Endothelial cell of umbilical vein (primary cell): ENCODE results near the gene PID1. TPM values are rescaled to one million over a fixed set of nuclear protein-coding genes. Genes with fewer than 3 reads are reported as not detected.
A peak's percentile ranks its signal among the peaks of the same experiment; 100 is the strongest.

ENCODE experiments used
- BruUV-seq: library from RNA; stranded (reverse); fragments of 400-500 nt; replicated peaks from 2 replicates; lab custom pipeline; 2021; lab: Mats Ljungman, UMichigan
- CTCF ChIA-PET: fragments of 300-600, 350-600 bp; sonication (Branson Sonifier 250); formaldehyde crosslinking; loops from one replicate; lab custom pipeline; 2021; ENCODE audit warnings: antibody characterized with exemption, inconsistent platforms; lab: Charles Lee
- POLR2A ChIA-PET: fragments of 300-600, 350-600 bp; sonication (Branson Sonifier 250); formaldehyde crosslinking; loops from one replicate; lab custom pipeline; 2021; ENCODE audit warnings: antibody characterized with exemption, inconsistent platforms; lab: Charles Lee
- DNase-seq: peaks from one replicate; pipeline ENCODE4 v3.0.0-alpha.2; 2011; ENCODE audit warnings: low read depth, low spot score
- FAIRE-seq: peaks from 2 replicates; lab custom pipeline; 2011; peaks lifted over from hg19 to GRCh38; lab: Jason Lieb, UNC
- H2AFZ ChIP-seq: 2 replicates; pipeline ENCODE4 v1.6.0; 2012; ENCODE audit warnings: low read depth, low read length, control low read depth, inconsistent platforms
- H3K27ac ChIP-seq: 2 replicates; pipeline ENCODE4 v1.5.1; 2011; ENCODE audit warnings: low read depth, mild to moderate bottlenecking, control low read depth, low read length, moderate library complexity; ENCODE audit not compliant: insufficient read depth
- H3K27me3 ChIP-seq, 2 experiments: 2 replicates each; pipeline versions ENCODE4 v1.6.0 to v1.6.1; 2011; ENCODE audit warnings: low read length in 2 of 2, mixed read lengths in 1 of 2; ENCODE audit not compliant: control insufficient read depth in 2 of 2, insufficient read depth in 2 of 2
- H3K36me3 ChIP-seq, 2 experiments: 2 replicates in 1 of 2; 3 replicates in 1 of 2; pipeline ENCODE4 v1.5.1; 2011; ENCODE audit warnings: low read length in 2 of 2, mild to moderate bottlenecking in 1 of 2, moderate library complexity in 1 of 2; ENCODE audit not compliant: control insufficient read depth in 2 of 2, insufficient read depth in 2 of 2; ENCODE audit errors: extremely low read depth in 1 of 2
- H3K4me1 ChIP-seq: 3 replicates; pipeline ENCODE4 v1.5.1; 2011; ENCODE audit warnings: mild to moderate bottlenecking, low read length; ENCODE audit not compliant: control insufficient read depth, insufficient read depth; ENCODE audit errors: extremely low read depth
- H3K4me2 ChIP-seq: 2 replicates; pipeline ENCODE4 v1.6.1; 2011; ENCODE audit warnings: low read length, control low read depth, mixed read lengths; ENCODE audit not compliant: insufficient read depth
- H3K4me3 ChIP-seq, 3 experiments: fragments of 200-600 bp in 1 of 3; sonication (generic), shearing (Covaris generic) in 1 of 3; replicated peaks in 1 of 3; 2 replicates each; pipeline ENCODE4 v1.5.1; 2011 to 2016; ENCODE audit warnings: control low read depth in 3 of 3, low read length in 3 of 3, mild to moderate bottlenecking in 2 of 3, inconsistent platforms in 1 of 3, low read depth in 1 of 3, moderate library complexity in 1 of 3; ENCODE audit not compliant: insufficient read depth in 1 of 3
- H3K79me2 ChIP-seq: 2 replicates; pipeline ENCODE4 v1.6.0; 2012; ENCODE audit warnings: low read length, inconsistent platforms; ENCODE audit not compliant: control insufficient read depth, insufficient read depth
- H3K9ac ChIP-seq: replicated peaks from 2 replicates; pipeline ENCODE3; 2011; ENCODE audit warnings: low read length, control low read depth; ENCODE audit not compliant: insufficient read depth; ENCODE audit errors: extremely low read depth
- H3K9me1 ChIP-seq: replicated peaks from 3 replicates; pipeline ENCODE4 v1.6.0; 2011; ENCODE audit warnings: mild to moderate bottlenecking, low read length; ENCODE audit not compliant: control insufficient read depth, insufficient read depth; ENCODE audit errors: extremely low read depth
- H3K9me3 ChIP-seq: replicated peaks from 2 replicates; pipeline ENCODE4 v1.5.1; 2012; ENCODE audit warnings: low read length, inconsistent platforms; ENCODE audit not compliant: control insufficient read depth, insufficient read depth
- H4K20me1 ChIP-seq: replicated peaks from 2 replicates; pipeline ENCODE3; 2011; ENCODE audit warnings: mild to moderate bottlenecking, low read length; ENCODE audit not compliant: control insufficient read depth, insufficient read depth; ENCODE audit errors: extremely low read depth
- MYC ChIP-seq: IDR thresholded peaks from one replicate; pipeline ENCODE4 v1.6.1; 2011; ENCODE audit warnings: mild to moderate bottlenecking, low read depth, low read length
- dilution Hi-C: fragments of 300-500 bp; cut with MboI; formaldehyde crosslinking; loops from one replicate; pipeline ENCODE4 v1.15.0; 2019; ENCODE audit warnings: low sequenced_read_pairs; ENCODE audit not compliant: extremely low pct_ligation_motif_present
- intact Hi-C: fragments of 100-400 bp; cut with micrococcal nuclease; formaldehyde crosslinking; loops from one replicate; pipeline ENCODE4 v1.10.0; 2022
- polyA plus RNA-seq, 4 experiments: library from polyadenylated mRNA; depleted of rRNA in 3 of 4; stranded (reverse) in 3 of 4; unstranded in 1 of 4; fragments of >200 nt; gene quantifications; 2 replicates each; pipeline versions ENCODE4 v1.2.1 to v1.2.3, GENCODE V29; 2011 to 2012; ENCODE audit warnings: missing spikeins in 1 of 4
- total RNA-seq: library from RNA; stranded (reverse); gene quantifications from 2 replicates; pipeline ENCODE4 v1.2.3, GENCODE V29; 2021
- TF ChIP-seq, protein P1 (sequence below): IDR thresholded peaks from 2 replicates; pipeline ENCODE4 v1.6.1; 2011; ENCODE audit not compliant: insufficient read depth, insufficient read length
- TF ChIP-seq, protein P2 (sequence below), 2 donors: IDR thresholded peaks; 1 replicate in 1 of 2; 2 replicates in 1 of 2; pipeline ENCODE4 v1.5.1; 2011; ENCODE audit warnings: low read length in 2 of 2, mild to moderate bottlenecking in 2 of 2, moderate library complexity in 2 of 2, control low read depth in 1 of 2, inconsistent platforms in 1 of 2, low read depth in 1 of 2; ENCODE audit not compliant: insufficient read depth in 1 of 2; ENCODE audit errors: extremely low read depth in 1 of 2

Gene PID1
- total and polyA plus RNA-seq, 2 donors (not counting 3 experiments of a cell fraction or from before 2014, with no cell fraction given) = not detected

DNA sequence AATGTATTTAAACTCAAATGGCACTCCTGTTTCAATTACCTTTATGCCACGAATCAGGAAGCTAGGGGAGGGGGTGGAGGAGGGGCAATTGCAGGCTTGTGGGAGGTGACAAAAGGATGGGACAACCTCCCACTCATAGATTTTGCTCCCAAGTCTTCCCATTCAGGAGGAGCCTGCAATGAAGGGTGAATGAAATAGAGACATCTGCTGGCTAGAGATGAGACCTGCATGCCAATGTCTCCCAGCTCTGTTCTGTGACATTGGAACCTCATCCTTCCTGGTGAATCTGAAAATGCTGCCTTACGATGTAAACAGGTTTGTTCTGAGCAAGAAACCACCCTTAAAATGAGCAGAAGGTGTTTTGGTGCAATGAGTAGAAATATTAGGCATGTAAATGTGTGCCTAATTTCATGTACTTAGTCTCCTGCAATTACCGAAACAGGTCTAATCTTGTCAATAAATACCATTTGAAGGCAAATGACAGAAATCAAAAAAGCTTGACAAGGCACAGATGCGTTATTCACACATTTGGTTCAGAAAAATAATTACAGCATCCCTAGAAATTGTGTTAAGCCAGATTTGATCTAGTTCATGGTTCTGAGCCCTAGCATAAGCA lies 2.7 kb upstream of the PID1 start:
- no peak overlapping the region for H3K27ac ChIP-seq
- H3K79me2 ChIP-seq = no peaks in the 10 kb centered on the region
- H3K4me2 ChIP-seq = no peak overlapping the region
- no peaks in the 10 kb centered on the region for H3K9me1 ChIP-seq
- intact Hi-C loops = no loop called here
- BruUV-seq = no TSS peak
- H3K36me3 ChIP-seq = no peaks in the 10 kb centered on the region
- H3K4me3 ChIP-seq = no peak overlapping the region
- TF ChIP-seq, protein P1, sequence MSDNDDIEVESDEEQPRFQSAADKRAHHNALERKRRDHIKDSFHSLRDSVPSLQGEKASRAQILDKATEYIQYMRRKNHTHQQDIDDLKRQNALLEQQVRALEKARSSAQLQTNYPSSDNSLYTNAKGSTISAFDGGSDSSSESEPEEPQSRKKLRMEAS = no peak
- TF ChIP-seq, protein P2, sequence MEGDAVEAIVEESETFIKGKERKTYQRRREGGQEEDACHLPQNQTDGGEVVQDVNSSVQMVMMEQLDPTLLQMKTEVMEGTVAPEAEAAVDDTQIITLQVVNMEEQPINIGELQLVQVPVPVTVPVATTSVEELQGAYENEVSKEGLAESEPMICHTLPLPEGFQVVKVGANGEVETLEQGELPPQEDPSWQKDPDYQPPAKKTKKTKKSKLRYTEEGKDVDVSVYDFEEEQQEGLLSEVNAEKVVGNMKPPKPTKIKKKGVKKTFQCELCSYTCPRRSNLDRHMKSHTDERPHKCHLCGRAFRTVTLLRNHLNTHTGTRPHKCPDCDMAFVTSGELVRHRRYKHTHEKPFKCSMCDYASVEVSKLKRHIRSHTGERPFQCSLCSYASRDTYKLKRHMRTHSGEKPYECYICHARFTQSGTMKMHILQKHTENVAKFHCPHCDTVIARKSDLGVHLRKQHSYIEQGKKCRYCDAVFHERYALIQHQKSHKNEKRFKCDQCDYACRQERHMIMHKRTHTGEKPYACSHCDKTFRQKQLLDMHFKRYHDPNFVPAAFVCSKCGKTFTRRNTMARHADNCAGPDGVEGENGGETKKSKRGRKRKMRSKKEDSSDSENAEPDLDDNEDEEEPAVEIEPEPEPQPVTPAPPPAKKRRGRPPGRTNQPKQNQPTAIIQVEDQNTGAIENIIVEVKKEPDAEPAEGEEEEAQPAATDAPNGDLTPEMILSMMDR (IDR thresholded peaks at IDR 0.05; ENCODE audit: extremely low read depth in 1 of 2, insufficient read depth in 1 of 2, low read depth in 1 of 2, low read length in 2 of 2) = peak; percentile 45 to 51
- DNase-seq (peak; percentile 21), FAIRE-seq (peak; percentile 58)
- ChIA-PET CTCF (interaction anchor here (0.6 to 3.9 kb wide), 15 partner anchors 9 to 1616 kb away, joined by 3 to 75 read pairs (median 3); no protein-coding TSS in a partner anchor), POLR2A (no interaction called here)
- no peaks in the 10 kb centered on the region for H3K4me1 ChIP-seq
- H2AFZ ChIP-seq = no peak overlapping the region
- no peaks in the 10 kb centered on the region for H4K20me1 ChIP-seq
- H3K27me3 ChIP-seq = no peaks in the 10 kb centered on the region
- dilution Hi-C loops = no loop called here
- no peak overlapping the region for H3K9ac ChIP-seq
- no peaks in the 10 kb centered on the region for H3K9me3 ChIP-seq

- H3K27ac ChIP-seq = no peak overlapping the region
- H3K9me3 ChIP-seq = no peaks in the 10 kb centered on the region
- no peak overlapping the region for H2AFZ ChIP-seq
- H3K27me3 ChIP-seq = no peaks in the 10 kb centered on the region
- H3K4me1 ChIP-seq = no peaks in the 10 kb centered on the region
- DNase-seq = no peak
- no peaks in the 10 kb centered on the region for H4K20me1 ChIP-seq
- BruUV-seq = no TSS peak
- no peak for TF ChIP-seq MYC
- FAIRE-seq = no peak
- H3K9me1 ChIP-seq = no peaks in the 10 kb centered on the region
- no peak overlapping the region for H3K4me3 ChIP-seq
- no peak overlapping the region for H3K4me2 ChIP-seq
- dilution Hi-C loops (no loop called here), intact Hi-C loops (no loop called here)
- POLR2A ChIA-PET = interaction anchor here (0.8 kb wide), 1 partner anchor 668 kb away, joined by 7 read pairs; no protein-coding TSS in a partner anchor
- H3K79me2 ChIP-seq = no peaks in the 10 kb centered on the region
- H3K36me3 ChIP-seq = no peaks in the 10 kb centered on the region
- H3K9ac ChIP-seq = no peak overlapping the region
- CTCF ChIA-PET = interaction anchor here (0.6 to 3.9 kb wide), 13 partner anchors 9 to 1615 kb away, joined by 3 to 75 read pairs (median 3); no protein-coding TSS in a partner anchor
These were observed 2.1 kb upstream of the PID1 start for GRCh38 chr2:229273006-229273722.
